ENCODE measurements around the gene SEPTIN8. TPM values are rescaled to one million over a fixed set of nuclear protein-coding genes. Genes with fewer than 3 reads are reported as not detected.

The SEPTIN8 gene
- total and polyA plus RNA-seq, 10 donors = 6.1 to 29.8 (median 17.9) TPM

DNA sequence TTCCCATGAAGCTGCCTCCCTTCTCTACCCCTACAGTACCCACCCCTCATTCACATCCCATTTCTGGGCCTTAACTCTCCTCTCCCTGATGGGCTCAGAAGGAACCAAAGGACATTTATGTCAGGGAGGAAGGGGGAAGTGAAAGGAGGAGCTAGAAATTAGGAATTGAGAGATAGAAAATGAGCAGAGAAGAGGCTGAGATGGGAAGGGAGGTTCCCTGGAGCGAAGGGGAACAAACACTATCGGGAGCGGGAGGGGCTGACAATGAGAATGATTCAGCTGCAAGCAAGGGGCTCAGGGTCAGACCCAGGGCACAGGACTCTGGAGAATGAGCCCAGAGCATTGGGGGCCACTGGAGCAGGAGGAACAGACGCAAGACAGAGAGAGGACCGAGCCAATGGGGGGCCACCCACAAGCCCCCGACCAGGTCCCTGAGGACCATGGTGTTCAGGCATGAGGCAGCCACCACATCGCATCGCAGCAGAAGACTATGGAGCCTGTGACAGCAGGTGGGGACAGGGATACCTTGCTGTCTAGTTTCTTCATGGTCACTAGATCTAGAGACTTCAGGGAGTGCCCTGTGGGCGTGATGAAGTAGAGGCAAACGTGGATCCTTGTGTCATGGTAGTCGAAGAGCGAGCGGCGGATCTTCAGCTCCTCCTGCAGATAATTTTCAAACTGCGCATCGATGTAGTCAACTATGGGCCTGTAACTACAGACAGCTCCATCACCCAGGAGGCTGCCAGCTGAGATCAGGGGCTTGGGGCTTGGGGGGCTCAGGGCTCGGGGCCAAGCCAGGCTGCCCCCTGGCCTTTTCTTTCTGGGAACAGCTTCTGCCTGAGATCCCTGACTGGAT is 13.6 kb downstream of the SEPTIN8 start:
- peaks cover 0 to 69% (median 21%) of the 10 kb centered on the region in 6 donors for H3K36me3 ChIP-seq
- TF ChIP-seq, protein P1, sequence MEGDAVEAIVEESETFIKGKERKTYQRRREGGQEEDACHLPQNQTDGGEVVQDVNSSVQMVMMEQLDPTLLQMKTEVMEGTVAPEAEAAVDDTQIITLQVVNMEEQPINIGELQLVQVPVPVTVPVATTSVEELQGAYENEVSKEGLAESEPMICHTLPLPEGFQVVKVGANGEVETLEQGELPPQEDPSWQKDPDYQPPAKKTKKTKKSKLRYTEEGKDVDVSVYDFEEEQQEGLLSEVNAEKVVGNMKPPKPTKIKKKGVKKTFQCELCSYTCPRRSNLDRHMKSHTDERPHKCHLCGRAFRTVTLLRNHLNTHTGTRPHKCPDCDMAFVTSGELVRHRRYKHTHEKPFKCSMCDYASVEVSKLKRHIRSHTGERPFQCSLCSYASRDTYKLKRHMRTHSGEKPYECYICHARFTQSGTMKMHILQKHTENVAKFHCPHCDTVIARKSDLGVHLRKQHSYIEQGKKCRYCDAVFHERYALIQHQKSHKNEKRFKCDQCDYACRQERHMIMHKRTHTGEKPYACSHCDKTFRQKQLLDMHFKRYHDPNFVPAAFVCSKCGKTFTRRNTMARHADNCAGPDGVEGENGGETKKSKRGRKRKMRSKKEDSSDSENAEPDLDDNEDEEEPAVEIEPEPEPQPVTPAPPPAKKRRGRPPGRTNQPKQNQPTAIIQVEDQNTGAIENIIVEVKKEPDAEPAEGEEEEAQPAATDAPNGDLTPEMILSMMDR (IDR thresholded peaks at IDR 0.05 in 8 of 11, conservative IDR thresholded peaks at IDR 0.05 in 3 of 11) = no peak
- TF ChIP-seq POLR2AphosphoS5 (IDR thresholded peaks at IDR 0.05) (no peak), POLR2A (IDR thresholded peaks at IDR 0.05) (no peak)
- H3K27me3 ChIP-seq (replicated peaks in 1 of 7) = no peaks in the 10 kb centered on the region
- DNase-seq = no peak
- intact Hi-C loops (cut with DNase I; ENCODE audit: low total_unique reads) = no loop called here
- H3K4me1 ChIP-seq = peaks cover 0 to 11% (median 0%) of the 10 kb centered on the region in 6 donors
- WGBS, 5 donors = 91 to 95% (median 93%) methylated on average over 14 to 17 of the region's 17 CpGs
- H3K9me3 ChIP-seq = no peaks in the 10 kb centered on the region
- no peak overlapping the region for H3K4me3 ChIP-seq
- H3K27ac ChIP-seq = no peak overlapping the region

DNA sequence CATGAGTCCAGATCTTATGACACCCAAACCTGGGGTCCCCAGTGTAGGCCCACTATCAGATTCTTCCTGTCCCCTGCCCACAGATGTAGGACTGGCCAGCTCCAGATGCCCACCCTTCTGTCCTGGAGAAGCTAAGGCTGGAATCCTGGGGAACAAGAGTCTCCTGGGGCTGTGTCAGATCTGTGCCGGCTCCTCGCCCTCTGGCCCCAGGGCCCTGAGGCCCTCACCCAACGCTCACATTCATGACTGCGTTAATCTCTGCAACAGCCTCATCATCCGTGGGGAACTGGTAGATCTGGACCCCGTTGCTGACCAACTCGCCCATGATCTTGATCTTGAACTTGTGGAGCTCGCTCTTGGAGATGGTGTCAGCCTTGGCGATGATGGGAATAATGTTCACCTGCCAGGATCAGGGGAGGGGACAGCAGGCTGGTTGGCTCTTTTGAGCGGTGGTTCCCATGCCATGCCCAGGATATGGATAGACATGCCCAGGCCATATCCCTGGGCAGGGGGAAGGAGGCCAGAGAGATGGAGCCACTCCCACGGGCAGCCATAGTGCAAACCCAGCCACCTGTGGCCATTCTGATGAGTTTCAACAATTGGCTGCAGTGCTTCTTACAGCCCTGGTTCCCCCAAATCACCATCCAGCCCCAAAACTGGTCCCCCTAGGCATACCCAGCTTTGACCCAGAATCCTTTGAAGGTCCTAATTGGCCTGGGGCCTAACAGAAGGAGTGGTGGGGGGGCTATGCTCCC is 14.6 kb downstream of the SEPTIN8 start:
- no peak overlapping the region for H3K4me3 ChIP-seq
- H3K27me3 ChIP-seq (replicated peaks in 1 of 7) = no peaks in the 10 kb centered on the region
- TF ChIP-seq POLR2A (IDR thresholded peaks at IDR 0.05) = no peak
- TF ChIP-seq, protein P1 (IDR thresholded peaks at IDR 0.05 in 8 of 11, conservative IDR thresholded peaks at IDR 0.05 in 3 of 11) = no peak
- no peak for TF ChIP-seq POLR2AphosphoS5 (IDR thresholded peaks at IDR 0.05)
- peaks cover 0 to 4% (median 0%) of the 10 kb centered on the region in 6 donors for H3K4me1 ChIP-seq
- 95 to 97% (median 96%) methylated on average over 11 of the region's 11 CpGs for WGBS, 5 donors
- intact Hi-C loops (cut with DNase I; ENCODE audit: low total_unique reads) = no loop called here
- DNase-seq = no peak
- no peak overlapping the region for H3K27ac ChIP-seq
- H3K9me3 ChIP-seq = no peaks in the 10 kb centered on the region
- peaks cover 0 to 79% (median 22%) of the 10 kb centered on the region in 6 donors for H3K36me3 ChIP-seq

DNA sequence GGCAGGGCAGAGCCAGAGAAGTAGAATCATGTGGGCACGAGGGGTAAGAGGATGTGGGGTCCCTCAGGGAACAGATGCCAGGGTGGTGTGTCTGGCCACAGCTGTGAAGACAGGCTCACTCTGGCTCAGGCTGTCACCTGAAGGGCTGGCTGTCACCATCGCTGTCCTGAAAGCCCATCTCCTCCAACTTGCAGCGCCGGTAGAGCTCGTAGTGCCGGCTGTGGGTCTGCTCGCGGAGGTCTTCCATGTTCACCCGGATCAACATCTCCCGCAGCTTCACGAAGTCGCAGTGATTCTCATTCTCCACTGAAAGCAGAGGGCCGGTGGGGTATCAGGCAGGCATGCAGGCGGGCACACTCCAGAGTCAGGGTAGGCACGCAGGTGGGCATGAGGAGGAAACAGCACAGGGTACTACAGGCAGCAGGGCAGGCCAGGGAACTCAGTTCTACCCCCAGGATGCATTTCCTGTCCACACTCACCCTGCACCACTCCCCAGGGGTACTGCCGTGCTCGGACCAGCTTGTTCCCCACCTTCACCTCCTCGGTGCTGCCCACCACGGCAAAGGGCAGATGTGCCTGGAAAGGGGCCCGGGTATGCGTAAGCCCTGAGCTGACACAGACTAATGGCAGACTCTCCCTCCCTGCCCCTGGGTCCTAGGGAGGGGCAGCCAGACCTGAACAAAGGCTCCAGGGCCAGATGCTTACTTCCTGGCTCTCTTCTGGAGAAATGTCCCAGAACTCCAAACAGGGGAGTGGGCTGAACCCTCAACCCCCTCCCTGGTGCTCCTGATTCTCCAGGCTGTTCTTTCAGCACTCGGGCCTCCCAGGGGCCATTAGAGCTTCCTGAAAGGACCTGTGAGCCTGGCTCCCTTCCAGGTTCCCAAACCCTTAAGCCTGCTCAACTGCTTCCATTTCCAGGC is 15.5 kb downstream of the SEPTIN8 start:
- TF ChIP-seq POLR2A (IDR thresholded peaks at IDR 0.05) (no peak), POLR2AphosphoS5 (IDR thresholded peaks at IDR 0.05) (no peak)
- TF ChIP-seq, protein P1 (IDR thresholded peaks at IDR 0.05 in 8 of 11, conservative IDR thresholded peaks at IDR 0.05 in 3 of 11) = no peak
- DNase-seq = no peak
- 90 to 95% (median 92%) methylated on average over 19 to 22 of the region's 22 CpGs for WGBS, 5 donors
- Histone ChIP-seq H3K4me1 (no peaks in the 10 kb centered on the region), H3K27ac (no peak overlapping the region), H3K4me3 (no peak overlapping the region), H3K9me3 (no peaks in the 10 kb centered on the region), H3K27me3 (replicated peaks in 1 of 7) (no peaks in the 10 kb centered on the region), H3K36me3 (peaks cover 0 to 86% (median 23%) of the 10 kb centered on the region in 6 donors)
- intact Hi-C loops (cut with DNase I; ENCODE audit: low total_unique reads) = no loop called here
